GM23338 (cell line): ENCODE measurements around the gene MYOM3. TPM values are rescaled to one million over a fixed set of nuclear protein-coding genes. Genes with fewer than 3 reads are reported as not detected.

Source experiments
- ATAC-seq: fragments of 200-7000 bp; cut with Tn5 transposase; 3 replicates; pipeline ENCODE4 v1.9.1; 2020
- DNase-seq: peaks from one replicate; pipeline ENCODE4 v3.0.0-alpha.2; 2015; ENCODE audit warnings: low spot score
- H2AFZ ChIP-seq: fragments of 200-600 bp; sonication (generic); 2 replicates; pipeline ENCODE4 v1.8.0; 2016; ENCODE audit warnings: antibody characterized with exemption, mild to moderate bottlenecking, moderate library complexity
- H3F3A ChIP-seq: fragments of 200-600 bp; sonication (generic); replicated peaks from 2 replicates; pipeline ENCODE4 v1.8.0; 2017; ENCODE audit warnings: antibody characterized with exemption, mixed run types, low read depth
- H3K27ac ChIP-seq: fragments of 200-600 bp; sonication (generic); 2 replicates; pipeline ENCODE4 v1.6.1; 2016; ENCODE audit warnings: low read depth
- H3K27me3 ChIP-seq: fragments of 200-600 bp; sonication (generic); 2 replicates; pipeline ENCODE4 v1.8.0; 2016; ENCODE audit warnings: mild to moderate bottlenecking, mixed run types, moderate library complexity; ENCODE audit not compliant: insufficient read depth
- H3K36me3 ChIP-seq: fragments of 200-600 bp; sonication (generic); 2 replicates; pipeline ENCODE4 v1.8.0; 2016; ENCODE audit warnings: mild to moderate bottlenecking; ENCODE audit not compliant: insufficient read depth
- H3K4me1 ChIP-seq: fragments of 200-600 bp; sonication (generic); 2 replicates; pipeline ENCODE4 v1.8.0; 2016; ENCODE audit warnings: mild to moderate bottlenecking, moderate library complexity; ENCODE audit not compliant: insufficient read depth
- H3K4me2 ChIP-seq: fragments of 200-600 bp; sonication (generic); 2 replicates; pipeline ENCODE4 v1.7.1; 2017; ENCODE audit warnings: mixed run types
- H3K4me3 ChIP-seq: fragments of 200-600 bp; sonication (generic); 2 replicates; pipeline ENCODE4 v1.6.1; 2016; ENCODE audit warnings: mixed run types
- H3K79me2 ChIP-seq: fragments of 200-600 bp; sonication (generic); replicated peaks from 2 replicates; pipeline ENCODE4 v1.8.0; 2017; ENCODE audit warnings: mild to moderate bottlenecking; ENCODE audit not compliant: insufficient read depth
- H3K9me2 ChIP-seq: fragments of 200-600 bp; sonication (generic); 2 replicates; pipeline ENCODE4 v1.8.0; 2017; ENCODE audit not compliant: insufficient read depth
- H4K20me1 ChIP-seq: fragments of 200-600 bp; sonication (generic); replicated peaks from 2 replicates; pipeline ENCODE4 v1.8.0; 2017; ENCODE audit warnings: mild to moderate bottlenecking; ENCODE audit not compliant: insufficient read depth
- H3K27ac Mint-ChIP-seq: 2 replicates; pipeline ENCODE4 v1.8.0; 2020; ENCODE audit warnings: inconsistent platforms, mild to moderate bottlenecking, moderate library complexity, mixed read lengths
- H3K27me3 Mint-ChIP-seq: 3 replicates; pipeline ENCODE4 v1.8.0; 2022; ENCODE audit warnings: low read depth, mild to moderate bottlenecking, moderate library complexity, mixed read lengths, inconsistent platforms; ENCODE audit not compliant: insufficient read depth, poor library complexity
- H3K36me3 Mint-ChIP-seq: 3 replicates; pipeline ENCODE4 v1.8.0; 2021; ENCODE audit warnings: low read depth, mild to moderate bottlenecking, inconsistent platforms, moderate library complexity, mixed read lengths
- H3K4me1 Mint-ChIP-seq: 3 replicates; pipeline ENCODE4 v1.8.0; 2020; ENCODE audit warnings: mild to moderate bottlenecking, inconsistent platforms, mixed read lengths
- H3K4me3 Mint-ChIP-seq: 3 replicates; pipeline ENCODE4 v1.8.0; 2021; ENCODE audit warnings: moderate library complexity, mild to moderate bottlenecking, inconsistent platforms, mixed read lengths
- H3K9me3 Mint-ChIP-seq: 3 replicates; pipeline ENCODE4 v1.8.0; 2020; ENCODE audit warnings: moderate library complexity, mild to moderate bottlenecking, inconsistent platforms, mixed read lengths
- EZH2 ChIP-seq: fragments of 200-600 bp; sonication (generic); IDR thresholded peaks from one replicate; pipeline ENCODE4 v1.8.0; 2017; ENCODE audit warnings: antibody characterized with exemption, mild to moderate bottlenecking, low read depth; ENCODE audit not compliant: unreplicated experiment
- EZH2phosphoT487 ChIP-seq: fragments of 200-600 bp; sonication (generic); IDR thresholded peaks from one replicate; pipeline ENCODE4 v1.8.1; 2018; ENCODE audit warnings: antibody characterized with exemption; ENCODE audit not compliant: unreplicated experiment
- JUNB ChIP-seq: IDR thresholded peaks from one replicate; pipeline ENCODE4 v1.6.1; 2016; ENCODE audit warnings: antibody characterized with exemption; ENCODE audit not compliant: unreplicated experiment
- NANOG ChIP-seq: IDR thresholded peaks from 2 replicates; pipeline ENCODE4 v1.6.1; 2016; ENCODE audit warnings: antibody characterized with exemption, borderline replicate concordance
- POLR2AphosphoS5 ChIP-seq: IDR thresholded peaks from 2 replicates; pipeline ENCODE4 v1.6.1; 2016; ENCODE audit warnings: antibody characterized with exemption, low read depth
- STAT1 ChIP-seq: IDR thresholded peaks from one replicate; pipeline ENCODE4 v1.6.1; 2016; ENCODE audit warnings: antibody characterized with exemption; ENCODE audit not compliant: unreplicated experiment
- ZNF331 ChIP-seq: fragments of 250-450 bp; sonication (Bioruptor Pico); IDR thresholded peaks from 2 replicates; pipeline ENCODE4 v1.5.0; 2020; ENCODE audit warnings: low read depth, mild to moderate bottlenecking, moderate library complexity
- polyA plus RNA-seq: library from polyadenylated mRNA; unstranded; fragments of >200 nt; fragmentation: Nextera tagmentation; extraction: Ambion mirVana; gene quantifications from 2 replicates; pipeline ENCODE4 v1.2.1, GENCODE V29; 2016
- total RNA-seq: library from RNA; depleted of rRNA; stranded (reverse); fragments of >200 nt; shearing (Covaris generic); gene quantifications from 2 replicates; pipeline ENCODE4 v1.2.3, GENCODE V29; 2014
- TF ChIP-seq, protein P1 (sequence below), 2 experiments: fragments of 200-600 bp in 1 of 2; sonication (generic) in 1 of 2; conservative IDR thresholded peaks; 2 replicates each; pipeline versions ENCODE4 v1.5.1 to v1.6.1; 2016 to 2017; ENCODE audit warnings: antibody characterized with exemption in 2 of 2, low read depth in 2 of 2, mild to moderate bottlenecking in 2 of 2, moderate library complexity in 1 of 2
- TF ChIP-seq, protein P2 (sequence below): IDR thresholded peaks from one replicate; pipeline ENCODE4 v1.6.1; 2018; ENCODE audit warnings: antibody characterized with exemption; ENCODE audit not compliant: unreplicated experiment
- TF ChIP-seq, protein P3 (sequence below): fragments of 250-450 bp; sonication (Bioruptor Pico); IDR thresholded peaks from 2 replicates; pipeline ENCODE4 v1.5.0; 2020; ENCODE audit warnings: mild to moderate bottlenecking, moderate library complexity

MYOM3 gene
- total and polyA plus RNA-seq, 2 experiments from 2014 or later, result not detected

DNA sequence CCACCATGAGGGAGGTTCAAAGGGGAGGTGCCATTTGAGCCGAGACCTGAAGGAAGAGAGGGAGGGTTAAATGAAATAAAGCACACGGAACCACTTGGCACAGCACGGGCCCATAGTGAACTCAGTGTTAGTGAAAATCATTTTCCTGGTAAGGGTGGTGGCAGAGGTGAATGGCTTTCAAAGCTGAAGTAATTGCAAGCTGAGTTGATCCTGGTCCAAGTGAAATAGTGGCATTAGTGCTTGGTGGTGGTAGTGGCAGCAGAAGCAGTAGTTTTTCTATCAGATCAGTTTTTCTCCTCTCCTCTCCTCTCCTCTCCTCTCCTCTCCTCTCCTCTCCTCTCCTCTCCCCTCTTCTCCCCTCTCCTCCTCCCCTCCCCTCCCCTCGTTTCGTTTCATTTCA, 101.3 kb downstream of the MYOM3 start (continued):
- TF ChIP-seq, protein P1, sequence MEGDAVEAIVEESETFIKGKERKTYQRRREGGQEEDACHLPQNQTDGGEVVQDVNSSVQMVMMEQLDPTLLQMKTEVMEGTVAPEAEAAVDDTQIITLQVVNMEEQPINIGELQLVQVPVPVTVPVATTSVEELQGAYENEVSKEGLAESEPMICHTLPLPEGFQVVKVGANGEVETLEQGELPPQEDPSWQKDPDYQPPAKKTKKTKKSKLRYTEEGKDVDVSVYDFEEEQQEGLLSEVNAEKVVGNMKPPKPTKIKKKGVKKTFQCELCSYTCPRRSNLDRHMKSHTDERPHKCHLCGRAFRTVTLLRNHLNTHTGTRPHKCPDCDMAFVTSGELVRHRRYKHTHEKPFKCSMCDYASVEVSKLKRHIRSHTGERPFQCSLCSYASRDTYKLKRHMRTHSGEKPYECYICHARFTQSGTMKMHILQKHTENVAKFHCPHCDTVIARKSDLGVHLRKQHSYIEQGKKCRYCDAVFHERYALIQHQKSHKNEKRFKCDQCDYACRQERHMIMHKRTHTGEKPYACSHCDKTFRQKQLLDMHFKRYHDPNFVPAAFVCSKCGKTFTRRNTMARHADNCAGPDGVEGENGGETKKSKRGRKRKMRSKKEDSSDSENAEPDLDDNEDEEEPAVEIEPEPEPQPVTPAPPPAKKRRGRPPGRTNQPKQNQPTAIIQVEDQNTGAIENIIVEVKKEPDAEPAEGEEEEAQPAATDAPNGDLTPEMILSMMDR (conservative IDR thresholded peaks at IDR 0.05; ENCODE audit: low read depth in 2 of 2), result no peak

DNA sequence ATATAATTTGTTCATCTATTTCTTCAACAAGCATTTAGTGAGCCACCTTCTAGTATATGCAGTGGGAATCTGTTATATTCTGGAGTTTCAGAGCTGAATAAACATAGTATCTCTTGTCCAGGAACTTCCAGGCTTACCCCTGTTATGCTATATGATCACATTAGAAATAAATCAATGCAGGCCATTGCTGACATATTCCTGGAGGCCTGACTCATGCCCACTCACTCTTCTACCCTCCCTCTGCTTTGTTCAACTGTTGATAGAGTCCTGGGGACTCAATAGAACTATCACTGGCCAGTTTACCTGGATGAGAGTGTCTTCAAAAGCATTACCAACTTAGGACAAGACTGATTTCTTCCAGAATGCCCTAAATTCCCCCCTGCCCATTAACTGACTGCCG, 102.5 kb downstream of the MYOM3 start:
- Histone ChIP-seq H3K9me2 (no peaks in the 10 kb centered on the region), H3F3A (no peaks in the 10 kb centered on the region; the same call in 1 of the 2 replicates), H3K4me3 (no peak overlapping the region), H3K4me2 (no peak overlapping the region), H3K27me3 (no peaks in the 10 kb centered on the region), H3K79me2 (no peaks in the 10 kb centered on the region), H3K4me1 (peaks cover 3% of the 10 kb centered on the region), H2AFZ (no peak overlapping the region), H3K27ac (no peak overlapping the region), H3K36me3 (no peaks in the 10 kb centered on the region), H4K20me1 (no peaks in the 10 kb centered on the region)
- no peak for ATAC-seq
- H3K9me3 Mint-ChIP-seq, result no peaks in the 10 kb centered on the region
- no peak for DNase-seq
- H3K4me1 Mint-ChIP-seq, result peaks cover 5% of the 10 kb centered on the region; the same call in 2 of the 3 replicates
- H3K27ac Mint-ChIP-seq, result no peak overlapping the region
- no peaks in the 10 kb centered on the region for H3K27me3 Mint-ChIP-seq
- H3K4me3 Mint-ChIP-seq, result no peak overlapping the region
- H3K36me3 Mint-ChIP-seq, result no peaks in the 10 kb centered on the region
- TF ChIP-seq ZNF331 (CRISPR knock-in tag), result no peak
- no peak for TF ChIP-seq STAT1
- no peak for TF ChIP-seq JUNB
- TF ChIP-seq, protein P2, sequence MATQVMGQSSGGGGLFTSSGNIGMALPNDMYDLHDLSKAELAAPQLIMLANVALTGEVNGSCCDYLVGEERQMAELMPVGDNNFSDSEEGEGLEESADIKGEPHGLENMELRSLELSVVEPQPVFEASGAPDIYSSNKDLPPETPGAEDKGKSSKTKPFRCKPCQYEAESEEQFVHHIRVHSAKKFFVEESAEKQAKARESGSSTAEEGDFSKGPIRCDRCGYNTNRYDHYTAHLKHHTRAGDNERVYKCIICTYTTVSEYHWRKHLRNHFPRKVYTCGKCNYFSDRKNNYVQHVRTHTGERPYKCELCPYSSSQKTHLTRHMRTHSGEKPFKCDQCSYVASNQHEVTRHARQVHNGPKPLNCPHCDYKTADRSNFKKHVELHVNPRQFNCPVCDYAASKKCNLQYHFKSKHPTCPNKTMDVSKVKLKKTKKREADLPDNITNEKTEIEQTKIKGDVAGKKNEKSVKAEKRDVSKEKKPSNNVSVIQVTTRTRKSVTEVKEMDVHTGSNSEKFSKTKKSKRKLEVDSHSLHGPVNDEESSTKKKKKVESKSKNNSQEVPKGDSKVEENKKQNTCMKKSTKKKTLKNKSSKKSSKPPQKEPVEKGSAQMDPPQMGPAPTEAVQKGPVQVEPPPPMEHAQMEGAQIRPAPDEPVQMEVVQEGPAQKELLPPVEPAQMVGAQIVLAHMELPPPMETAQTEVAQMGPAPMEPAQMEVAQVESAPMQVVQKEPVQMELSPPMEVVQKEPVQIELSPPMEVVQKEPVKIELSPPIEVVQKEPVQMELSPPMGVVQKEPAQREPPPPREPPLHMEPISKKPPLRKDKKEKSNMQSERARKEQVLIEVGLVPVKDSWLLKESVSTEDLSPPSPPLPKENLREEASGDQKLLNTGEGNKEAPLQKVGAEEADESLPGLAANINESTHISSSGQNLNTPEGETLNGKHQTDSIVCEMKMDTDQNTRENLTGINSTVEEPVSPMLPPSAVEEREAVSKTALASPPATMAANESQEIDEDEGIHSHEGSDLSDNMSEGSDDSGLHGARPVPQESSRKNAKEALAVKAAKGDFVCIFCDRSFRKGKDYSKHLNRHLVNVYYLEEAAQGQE, result no peak
- TF ChIP-seq, protein P1 (conservative IDR thresholded peaks at IDR 0.05; ENCODE audit: low read depth in 2 of 2), result no peak
- TF ChIP-seq POLR2AphosphoS5, result no peak
- no peak for TF ChIP-seq NANOG
- TF ChIP-seq, protein P3, sequence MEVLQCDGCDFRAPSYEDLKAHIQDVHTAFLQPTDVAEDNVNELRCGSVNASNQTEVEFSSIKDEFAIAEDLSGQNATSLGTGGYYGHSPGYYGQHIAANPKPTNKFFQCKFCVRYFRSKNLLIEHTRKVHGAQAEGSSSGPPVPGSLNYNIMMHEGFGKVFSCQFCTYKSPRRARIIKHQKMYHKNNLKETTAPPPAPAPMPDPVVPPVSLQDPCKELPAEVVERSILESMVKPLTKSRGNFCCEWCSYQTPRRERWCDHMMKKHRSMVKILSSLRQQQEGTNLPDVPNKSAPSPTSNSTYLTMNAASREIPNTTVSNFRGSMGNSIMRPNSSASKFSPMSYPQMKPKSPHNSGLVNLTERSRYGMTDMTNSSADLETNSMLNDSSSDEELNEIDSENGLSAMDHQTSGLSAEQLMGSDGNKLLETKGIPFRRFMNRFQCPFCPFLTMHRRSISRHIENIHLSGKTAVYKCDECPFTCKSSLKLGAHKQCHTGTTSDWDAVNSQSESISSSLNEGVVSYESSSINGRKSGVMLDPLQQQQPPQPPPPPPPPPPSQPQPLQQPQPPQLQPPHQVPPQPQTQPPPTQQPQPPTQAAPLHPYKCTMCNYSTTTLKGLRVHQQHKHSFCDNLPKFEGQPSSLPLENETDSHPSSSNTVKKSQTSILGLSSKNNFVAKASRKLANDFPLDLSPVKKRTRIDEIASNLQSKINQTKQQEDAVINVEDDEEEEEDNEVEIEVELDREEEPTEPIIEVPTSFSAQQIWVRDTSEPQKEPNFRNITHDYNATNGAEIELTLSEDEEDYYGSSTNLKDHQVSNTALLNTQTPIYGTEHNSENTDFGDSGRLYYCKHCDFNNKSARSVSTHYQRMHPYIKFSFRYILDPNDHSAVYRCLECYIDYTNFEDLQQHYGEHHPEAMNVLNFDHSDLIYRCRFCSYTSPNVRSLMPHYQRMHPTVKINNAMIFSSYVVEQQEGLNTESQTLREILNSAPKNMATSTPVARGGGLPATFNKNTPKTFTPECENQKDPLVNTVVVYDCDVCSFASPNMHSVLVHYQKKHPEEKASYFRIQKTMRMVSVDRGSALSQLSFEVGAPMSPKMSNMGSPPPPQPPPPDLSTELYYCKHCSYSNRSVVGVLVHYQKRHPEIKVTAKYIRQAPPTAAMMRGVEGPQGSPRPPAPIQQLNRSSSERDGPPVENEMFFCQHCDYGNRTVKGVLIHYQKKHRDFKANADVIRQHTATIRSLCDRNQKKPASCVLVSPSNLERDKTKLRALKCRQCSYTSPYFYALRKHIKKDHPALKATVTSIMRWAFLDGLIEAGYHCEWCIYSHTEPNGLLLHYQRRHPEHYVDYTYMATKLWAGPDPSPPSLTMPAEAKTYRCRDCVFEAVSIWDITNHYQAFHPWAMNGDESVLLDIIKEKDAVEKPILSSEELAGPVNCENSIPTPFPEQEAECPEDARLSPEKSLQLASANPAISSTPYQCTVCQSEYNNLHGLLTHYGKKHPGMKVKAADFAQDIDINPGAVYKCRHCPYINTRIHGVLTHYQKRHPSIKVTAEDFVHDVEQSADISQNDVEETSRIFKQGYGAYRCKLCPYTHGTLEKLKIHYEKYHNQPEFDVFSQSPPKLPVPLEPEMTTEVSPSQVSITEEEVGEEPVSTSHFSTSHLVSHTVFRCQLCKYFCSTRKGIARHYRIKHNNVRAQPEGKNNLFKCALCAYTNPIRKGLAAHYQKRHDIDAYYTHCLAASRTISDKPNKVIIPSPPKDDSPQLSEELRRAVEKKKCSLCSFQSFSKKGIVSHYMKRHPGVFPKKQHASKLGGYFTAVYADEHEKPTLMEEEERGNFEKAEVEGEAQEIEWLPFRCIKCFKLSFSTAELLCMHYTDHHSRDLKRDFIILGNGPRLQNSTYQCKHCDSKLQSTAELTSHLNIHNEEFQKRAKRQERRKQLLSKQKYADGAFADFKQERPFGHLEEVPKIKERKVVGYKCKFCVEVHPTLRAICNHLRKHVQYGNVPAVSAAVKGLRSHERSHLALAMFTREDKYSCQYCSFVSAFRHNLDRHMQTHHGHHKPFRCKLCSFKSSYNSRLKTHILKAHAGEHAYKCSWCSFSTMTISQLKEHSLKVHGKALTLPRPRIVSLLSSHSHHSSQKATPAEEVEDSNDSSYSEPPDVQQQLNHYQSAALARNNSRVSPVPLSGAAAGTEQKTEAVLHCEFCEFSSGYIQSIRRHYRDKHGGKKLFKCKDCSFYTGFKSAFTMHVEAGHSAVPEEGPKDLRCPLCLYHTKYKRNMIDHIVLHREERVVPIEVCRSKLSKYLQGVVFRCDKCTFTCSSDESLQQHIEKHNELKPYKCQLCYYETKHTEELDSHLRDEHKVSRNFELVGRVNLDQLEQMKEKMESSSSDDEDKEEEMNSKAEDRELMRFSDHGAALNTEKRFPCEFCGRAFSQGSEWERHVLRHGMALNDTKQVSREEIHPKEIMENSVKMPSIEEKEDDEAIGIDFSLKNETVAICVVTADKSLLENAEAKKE (CRISPR knock-in tag), result no peak
- TF ChIP-seq EZH2, result no peak
- no peak for TF ChIP-seq EZH2phosphoT487
